Small intestine (tissue), 7 donors: ENCODE data around the gene EHMT1. TPM values are rescaled to one million over a fixed set of nuclear protein-coding genes. Genes with fewer than 3 reads are reported as not detected.
"Not testable (repeated sequence)": the region's sequence is repeated elsewhere in the genome, so short reads cannot be mapped to it uniquely, and the experiment has no call there.

Experiments used
- DNase-seq, 2 donors: peaks; one replicate each; pipeline versions ENCODE4 v3.0.0 to v3.0.0-alpha.2; 2013
- FAIRE-seq: peaks from 2 replicates; lab custom pipeline; 2012; peaks lifted over from hg19 to GRCh38; lab: Jason Lieb, UNC
- H3K27ac ChIP-seq, 3 donors: one replicate each; pipeline ENCODE4 v1.5.1; 2013; ENCODE audit warnings: low read length in 2 of 3, mild to moderate bottlenecking in 2 of 3, control low read depth in 1 of 3, inconsistent platforms in 1 of 3, low read depth in 1 of 3, moderate library complexity in 1 of 3
- H3K27me3 ChIP-seq, 3 donors: one replicate each; pipeline ENCODE4 v1.6.1; 2013; ENCODE audit warnings: low read length in 3 of 3, inconsistent platforms in 1 of 3; ENCODE audit not compliant: control insufficient read depth in 3 of 3, insufficient read depth in 3 of 3
- H3K36me3 ChIP-seq, 3 donors: one replicate each; pipeline ENCODE4 v1.6.1; 2013; ENCODE audit warnings: low read length in 3 of 3, inconsistent platforms in 1 of 3, low read depth in 1 of 3, mild to moderate bottlenecking in 1 of 3, moderate library complexity in 1 of 3; ENCODE audit not compliant: control insufficient read depth in 3 of 3, insufficient read depth in 2 of 3
- H3K4me1 ChIP-seq, 3 donors: one replicate each; pipeline ENCODE4 v1.6.1; 2013; ENCODE audit warnings: low read length in 2 of 3, inconsistent platforms in 1 of 3, low read depth in 1 of 3, mild to moderate bottlenecking in 1 of 3, moderate library complexity in 1 of 3; ENCODE audit not compliant: control insufficient read depth in 3 of 3, insufficient read depth in 2 of 3
- H3K4me3 ChIP-seq, 3 donors: one replicate each; pipeline ENCODE4 v1.5.1; 2013; ENCODE audit warnings: low read length in 3 of 3, control low read depth in 1 of 3, inconsistent platforms in 1 of 3, low read depth in 1 of 3, mild to moderate bottlenecking in 1 of 3, moderate library complexity in 1 of 3
- H3K9me3 ChIP-seq, 2 donors: one replicate each; pipeline ENCODE4 v1.6.1; 2013; ENCODE audit warnings: low read depth in 1 of 2, low read length in 1 of 2; ENCODE audit not compliant: control insufficient read depth in 2 of 2, insufficient read depth in 1 of 2
- WGBS, 3 donors: extraction: QIAGEN DNeasy Blood & Tissue Kit; methylation state at CpG; one replicate each; pipeline ENCODE4 v1.1.7; 2013; 5-methylcytosine and 5-hydroxymethylcytosine counted together
- polyA plus RNA-seq, 4 donors: library from polyadenylated mRNA; stranded (reverse) in 3 of 4; unstranded in 1 of 4; fragments of 200-250 nt in 3 of 4; fragments of 120-200 nt in 1 of 4; gene quantifications; one replicate each; pipeline versions ENCODE4 v1.2.1 to v1.2.3, GENCODE V29; 2013
- donor health status: healthy with polysubstance abuse.
- donor health status: control.
- donor health status: control.
- donor health status: Bipolar disorder and iron deficiency.
- donor health status: healthy.

The EHMT1 gene
- polyA plus RNA-seq, 4 donors = 35.2 to 53.9 (median 39.1) TPM

- WGBS, 3 donors = 89 to 93% (median 91%) methylated on average over 13 of the region's 13 CpGs
- peaks cover 2 to 49% (median 8%) of the 10 kb centered on the region in 3 donors for H3K36me3 ChIP-seq
- FAIRE-seq (no peak), DNase-seq (no peak)
- H3K4me1 ChIP-seq = peaks cover 0 to 7% (median 3%) of the 10 kb centered on the region in 3 donors
- H3K4me3 ChIP-seq = no peak overlapping the region
- no peak overlapping the region for H3K27ac ChIP-seq
- no peaks in the 10 kb centered on the region for H3K27me3 ChIP-seq
- no peaks in the 10 kb centered on the region for H3K9me3 ChIP-seq
Measured at GRCh38 chr9:137588311-137588710, 30.5 kb upstream of the EHMT1 start.

GRCh38 chr9:137588891-137589290, 29.9 kb upstream of the EHMT1 start:
- H3K27ac ChIP-seq = no peak overlapping the region
- 84 to 87% (median 87%) methylated on average over 6 of the region's 6 CpGs for WGBS, 3 donors
- no peaks in the 10 kb centered on the region for H3K27me3 ChIP-seq
- no peaks in the 10 kb centered on the region for H3K9me3 ChIP-seq
- peaks cover 0 to 7% (median 3%) of the 10 kb centered on the region in 3 donors for H3K4me1 ChIP-seq
- FAIRE-seq (no peak), DNase-seq (no peak)
- peak overlapping the region in 2 of 3 donors; percentile 58 to 79 for H3K4me3 ChIP-seq
- peaks cover 2 to 43% (median 8%) of the 10 kb centered on the region in 3 donors for H3K36me3 ChIP-seq

- Histone ChIP-seq H3K4me3 (peak overlapping the region; percentile 58 to 86 (median 79)), H3K4me1 (peaks cover 0 to 7% (median 3%) of the 10 kb centered on the region in 3 donors)
- FAIRE-seq = no peak
Measured at GRCh38 chr9:137589441-137590122, 29.2 kb upstream of the EHMT1 start.

GRCh38 chr9:137590123-137590468, 28.7 kb upstream of the EHMT1 start:
- Histone ChIP-seq H3K27me3 (no peaks in the 10 kb centered on the region), H3K36me3 (peaks cover 2 to 32% (median 8%) of the 10 kb centered on the region in 3 donors), H3K4me1 (peaks cover 0 to 7% (median 3%) of the 10 kb centered on the region in 3 donors), H3K27ac (peak overlapping the region in 1 of 3 donors; percentile 13), H3K4me3 (peak overlapping the region; percentile 58 to 86 (median 79)), H3K9me3 (no peaks in the 10 kb centered on the region)
- 0 to 1% (median 0%) methylated on average over 35 to 61 of the region's 61 CpGs for whole genome bisulfite sequencing, 3 donors
- DNase-seq (no peak), FAIRE-seq (no peak)

More at GRCh38 chr9:137589441-137590122, 29.2 kb upstream of the EHMT1 start:
- H3K27ac ChIP-seq = no peak overlapping the region
- no peaks in the 10 kb centered on the region for H3K27me3 ChIP-seq
- DNase-seq = peak; percentile 18 to 55
- H3K36me3 ChIP-seq = peaks cover 2 to 36% (median 8%) of the 10 kb centered on the region in 3 donors
- WGBS, 3 donors = 5 to 9% (median 8%) methylated on average over 43 to 58 of the region's 58 CpGs
- H3K9me3 ChIP-seq = no peaks in the 10 kb centered on the region

GRCh38 chr9:137590469-137591383, 28.1 kb upstream of the EHMT1 start, which contains the start of gene ZMYND19:
Gene ZMYND19 (minus strand): TSS chr9:137590512. CDS start chr9:137590263, 249 bp downstream.
- WGBS, 3 donors = 0 to 1% (median 1%) methylated on average over 70 to 113 of the region's 113 CpGs
- FAIRE-seq (no peak), DNase-seq (peak; percentile 92 to 95)
- Histone ChIP-seq H3K27me3 (no peaks in the 10 kb centered on the region), H3K36me3 (peaks cover 2 to 26% (median 5%) of the 10 kb centered on the region in 3 donors), H3K27ac (peak within 1 kb of the TSS in 1 of 3 donors; percentile 47), H3K4me3 (peak within 1 kb of the TSS; percentile 66 to 86 (median 79)), H3K4me1 (peaks cover 0 to 7% (median 3%) of the 10 kb centered on the region in 3 donors), H3K9me3 (no peaks in the 10 kb centered on the region)

GRCh38 chr9:137592767-137593166, 26.0 kb upstream of the EHMT1 start:
- Histone ChIP-seq H3K9me3 (no peaks in the 10 kb centered on the region), H3K27me3 (no peaks in the 10 kb centered on the region), H3K36me3 (peaks cover 0 to 9% (median 2%) of the 10 kb centered on the region in 3 donors), H3K4me1 (peaks cover 0 to 7% (median 3%) of the 10 kb centered on the region in 3 donors), H3K4me3 (no peak overlapping the region), H3K27ac (no peak overlapping the region)
- no peak for FAIRE-seq
- WGBS, 3 donors = 44 to 76% (median 45%) methylated on average over 7 of the region's 7 CpGs
- no peak for DNase-seq

GRCh38 chr9:137593176-137593575, 25.6 kb upstream of the EHMT1 start:
- DNase-seq = no peak
- no peak overlapping the region for H3K27ac ChIP-seq
- no peaks in the 10 kb centered on the region for H3K27me3 ChIP-seq

GRCh38 chr9:137596577-137596976, 22.2 kb upstream of the EHMT1 start:
- not testable (repeated sequence) for H3K36me3 ChIP-seq, H3K27me3 ChIP-seq, DNase-seq, H3K27ac ChIP-seq, H3K4me1 ChIP-seq, FAIRE-seq, H3K9me3 ChIP-seq, H3K4me3 ChIP-seq
- WGBS, 3 donors = 94 to 97% (median 96%) methylated on average over 6 to 7 of the region's 7 CpGs

More at GRCh38 chr9:137593176-137593575, 25.6 kb upstream of the EHMT1 start:
- no peak overlapping the region for H3K4me3 ChIP-seq
- FAIRE-seq = no peak
- no peaks in the 10 kb centered on the region for H3K9me3 ChIP-seq
- 54 to 70% (median 59%) methylated on average over 12 of the region's 12 CpGs for WGBS, 3 donors
- peaks cover 0 to 5% (median 0%) of the 10 kb centered on the region in 3 donors for H3K36me3 ChIP-seq
- H3K4me1 ChIP-seq = peaks cover 0 to 7% (median 3%) of the 10 kb centered on the region in 3 donors
